B cell (primary cell): ENCODE data around the gene COG2.
"Not testable (repeated sequence)": the region's sequence is repeated elsewhere in the genome, so short reads cannot be mapped to it uniquely, and the experiment has no call there.

Experiments used
- EZH2 ChIP-seq: IDR thresholded peaks from 2 replicates; pipeline ENCODE4 v1.6.1; 2012; ENCODE audit warnings: borderline replicate concordance, low read depth, mild to moderate bottlenecking, moderate library complexity, low read length; ENCODE audit not compliant: insufficient read depth, poor library complexity, severe bottlenecking
- TF ChIP-seq, protein P1 (sequence below): fragments of 200-600 bp; IDR thresholded peaks from one replicate; pipeline ENCODE4 v1.8.0; 2022; ENCODE audit warnings: antibody characterized with exemption, mild to moderate bottlenecking

GRCh38 chr1:230698964-230699363 is 56.7 kb downstream of the COG2 start:
- TF ChIP-seq, protein P1, sequence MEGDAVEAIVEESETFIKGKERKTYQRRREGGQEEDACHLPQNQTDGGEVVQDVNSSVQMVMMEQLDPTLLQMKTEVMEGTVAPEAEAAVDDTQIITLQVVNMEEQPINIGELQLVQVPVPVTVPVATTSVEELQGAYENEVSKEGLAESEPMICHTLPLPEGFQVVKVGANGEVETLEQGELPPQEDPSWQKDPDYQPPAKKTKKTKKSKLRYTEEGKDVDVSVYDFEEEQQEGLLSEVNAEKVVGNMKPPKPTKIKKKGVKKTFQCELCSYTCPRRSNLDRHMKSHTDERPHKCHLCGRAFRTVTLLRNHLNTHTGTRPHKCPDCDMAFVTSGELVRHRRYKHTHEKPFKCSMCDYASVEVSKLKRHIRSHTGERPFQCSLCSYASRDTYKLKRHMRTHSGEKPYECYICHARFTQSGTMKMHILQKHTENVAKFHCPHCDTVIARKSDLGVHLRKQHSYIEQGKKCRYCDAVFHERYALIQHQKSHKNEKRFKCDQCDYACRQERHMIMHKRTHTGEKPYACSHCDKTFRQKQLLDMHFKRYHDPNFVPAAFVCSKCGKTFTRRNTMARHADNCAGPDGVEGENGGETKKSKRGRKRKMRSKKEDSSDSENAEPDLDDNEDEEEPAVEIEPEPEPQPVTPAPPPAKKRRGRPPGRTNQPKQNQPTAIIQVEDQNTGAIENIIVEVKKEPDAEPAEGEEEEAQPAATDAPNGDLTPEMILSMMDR: not testable (repeated sequence)
- not testable (repeated sequence) for TF ChIP-seq EZH2
